Measurements from ENCODE around the gene GSE1. TPM values are rescaled to one million over a fixed set of nuclear protein-coding genes. Genes with fewer than 3 reads are reported as not detected.

The GSE1 gene
- total and polyA plus RNA-seq, 9 of the 15 experiments (the other 6 are each of a cell fraction or from before 2014, with no cell fraction given): 12.2 to 244 (median 57.9) TPM

DNA sequence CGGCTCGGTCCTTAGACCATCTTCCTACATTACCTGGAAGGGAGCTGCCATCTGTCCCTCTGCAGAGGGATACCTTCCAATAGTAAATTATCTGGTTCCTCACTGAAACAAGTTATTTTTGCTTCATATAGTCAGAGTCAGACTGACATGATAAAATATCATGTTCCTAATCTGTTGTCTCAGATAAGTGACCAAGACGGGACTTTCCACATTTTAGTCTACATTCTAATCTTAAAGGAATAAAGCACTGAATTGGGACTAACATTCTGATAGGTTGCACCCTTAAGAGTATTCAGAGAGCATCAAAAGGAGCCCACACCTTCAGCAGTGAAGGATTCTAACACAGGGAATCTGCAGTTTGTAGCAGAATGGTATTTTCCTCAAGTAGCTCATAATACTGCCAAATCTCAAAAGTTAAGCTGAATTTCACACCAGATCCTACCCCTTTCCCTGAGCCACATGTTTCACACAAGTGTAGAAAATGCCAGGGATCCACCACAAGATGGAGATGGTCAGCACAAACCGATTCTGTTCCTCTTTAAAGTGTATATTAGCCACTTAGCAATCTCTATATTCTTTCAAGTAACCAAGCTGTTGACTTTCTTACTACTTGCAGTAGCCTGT, 62.2 kb downstream of the GSE1 start (continued):
- TF ChIP-seq, protein P1, sequence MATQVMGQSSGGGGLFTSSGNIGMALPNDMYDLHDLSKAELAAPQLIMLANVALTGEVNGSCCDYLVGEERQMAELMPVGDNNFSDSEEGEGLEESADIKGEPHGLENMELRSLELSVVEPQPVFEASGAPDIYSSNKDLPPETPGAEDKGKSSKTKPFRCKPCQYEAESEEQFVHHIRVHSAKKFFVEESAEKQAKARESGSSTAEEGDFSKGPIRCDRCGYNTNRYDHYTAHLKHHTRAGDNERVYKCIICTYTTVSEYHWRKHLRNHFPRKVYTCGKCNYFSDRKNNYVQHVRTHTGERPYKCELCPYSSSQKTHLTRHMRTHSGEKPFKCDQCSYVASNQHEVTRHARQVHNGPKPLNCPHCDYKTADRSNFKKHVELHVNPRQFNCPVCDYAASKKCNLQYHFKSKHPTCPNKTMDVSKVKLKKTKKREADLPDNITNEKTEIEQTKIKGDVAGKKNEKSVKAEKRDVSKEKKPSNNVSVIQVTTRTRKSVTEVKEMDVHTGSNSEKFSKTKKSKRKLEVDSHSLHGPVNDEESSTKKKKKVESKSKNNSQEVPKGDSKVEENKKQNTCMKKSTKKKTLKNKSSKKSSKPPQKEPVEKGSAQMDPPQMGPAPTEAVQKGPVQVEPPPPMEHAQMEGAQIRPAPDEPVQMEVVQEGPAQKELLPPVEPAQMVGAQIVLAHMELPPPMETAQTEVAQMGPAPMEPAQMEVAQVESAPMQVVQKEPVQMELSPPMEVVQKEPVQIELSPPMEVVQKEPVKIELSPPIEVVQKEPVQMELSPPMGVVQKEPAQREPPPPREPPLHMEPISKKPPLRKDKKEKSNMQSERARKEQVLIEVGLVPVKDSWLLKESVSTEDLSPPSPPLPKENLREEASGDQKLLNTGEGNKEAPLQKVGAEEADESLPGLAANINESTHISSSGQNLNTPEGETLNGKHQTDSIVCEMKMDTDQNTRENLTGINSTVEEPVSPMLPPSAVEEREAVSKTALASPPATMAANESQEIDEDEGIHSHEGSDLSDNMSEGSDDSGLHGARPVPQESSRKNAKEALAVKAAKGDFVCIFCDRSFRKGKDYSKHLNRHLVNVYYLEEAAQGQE (IDR thresholded peaks at IDR 0.05; ENCODE audit: borderline replicate concordance): peak; percentile 20; the same call in 1 of the 2 replicates
- TF ChIP-seq, protein P1 (CRISPR knock-in tag; IDR thresholded peaks at IDR 0.05; ENCODE audit: low read depth): no peak
- TF ChIP-seq, protein P2, sequence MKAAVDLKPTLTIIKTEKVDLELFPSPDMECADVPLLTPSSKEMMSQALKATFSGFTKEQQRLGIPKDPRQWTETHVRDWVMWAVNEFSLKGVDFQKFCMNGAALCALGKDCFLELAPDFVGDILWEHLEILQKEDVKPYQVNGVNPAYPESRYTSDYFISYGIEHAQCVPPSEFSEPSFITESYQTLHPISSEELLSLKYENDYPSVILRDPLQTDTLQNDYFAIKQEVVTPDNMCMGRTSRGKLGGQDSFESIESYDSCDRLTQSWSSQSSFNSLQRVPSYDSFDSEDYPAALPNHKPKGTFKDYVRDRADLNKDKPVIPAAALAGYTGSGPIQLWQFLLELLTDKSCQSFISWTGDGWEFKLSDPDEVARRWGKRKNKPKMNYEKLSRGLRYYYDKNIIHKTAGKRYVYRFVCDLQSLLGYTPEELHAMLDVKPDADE (conservative IDR thresholded peaks at IDR 0.05; ENCODE audit: control insufficient read depth, low read depth, low read length): no peak
- TF ChIP-seq, protein P3, sequence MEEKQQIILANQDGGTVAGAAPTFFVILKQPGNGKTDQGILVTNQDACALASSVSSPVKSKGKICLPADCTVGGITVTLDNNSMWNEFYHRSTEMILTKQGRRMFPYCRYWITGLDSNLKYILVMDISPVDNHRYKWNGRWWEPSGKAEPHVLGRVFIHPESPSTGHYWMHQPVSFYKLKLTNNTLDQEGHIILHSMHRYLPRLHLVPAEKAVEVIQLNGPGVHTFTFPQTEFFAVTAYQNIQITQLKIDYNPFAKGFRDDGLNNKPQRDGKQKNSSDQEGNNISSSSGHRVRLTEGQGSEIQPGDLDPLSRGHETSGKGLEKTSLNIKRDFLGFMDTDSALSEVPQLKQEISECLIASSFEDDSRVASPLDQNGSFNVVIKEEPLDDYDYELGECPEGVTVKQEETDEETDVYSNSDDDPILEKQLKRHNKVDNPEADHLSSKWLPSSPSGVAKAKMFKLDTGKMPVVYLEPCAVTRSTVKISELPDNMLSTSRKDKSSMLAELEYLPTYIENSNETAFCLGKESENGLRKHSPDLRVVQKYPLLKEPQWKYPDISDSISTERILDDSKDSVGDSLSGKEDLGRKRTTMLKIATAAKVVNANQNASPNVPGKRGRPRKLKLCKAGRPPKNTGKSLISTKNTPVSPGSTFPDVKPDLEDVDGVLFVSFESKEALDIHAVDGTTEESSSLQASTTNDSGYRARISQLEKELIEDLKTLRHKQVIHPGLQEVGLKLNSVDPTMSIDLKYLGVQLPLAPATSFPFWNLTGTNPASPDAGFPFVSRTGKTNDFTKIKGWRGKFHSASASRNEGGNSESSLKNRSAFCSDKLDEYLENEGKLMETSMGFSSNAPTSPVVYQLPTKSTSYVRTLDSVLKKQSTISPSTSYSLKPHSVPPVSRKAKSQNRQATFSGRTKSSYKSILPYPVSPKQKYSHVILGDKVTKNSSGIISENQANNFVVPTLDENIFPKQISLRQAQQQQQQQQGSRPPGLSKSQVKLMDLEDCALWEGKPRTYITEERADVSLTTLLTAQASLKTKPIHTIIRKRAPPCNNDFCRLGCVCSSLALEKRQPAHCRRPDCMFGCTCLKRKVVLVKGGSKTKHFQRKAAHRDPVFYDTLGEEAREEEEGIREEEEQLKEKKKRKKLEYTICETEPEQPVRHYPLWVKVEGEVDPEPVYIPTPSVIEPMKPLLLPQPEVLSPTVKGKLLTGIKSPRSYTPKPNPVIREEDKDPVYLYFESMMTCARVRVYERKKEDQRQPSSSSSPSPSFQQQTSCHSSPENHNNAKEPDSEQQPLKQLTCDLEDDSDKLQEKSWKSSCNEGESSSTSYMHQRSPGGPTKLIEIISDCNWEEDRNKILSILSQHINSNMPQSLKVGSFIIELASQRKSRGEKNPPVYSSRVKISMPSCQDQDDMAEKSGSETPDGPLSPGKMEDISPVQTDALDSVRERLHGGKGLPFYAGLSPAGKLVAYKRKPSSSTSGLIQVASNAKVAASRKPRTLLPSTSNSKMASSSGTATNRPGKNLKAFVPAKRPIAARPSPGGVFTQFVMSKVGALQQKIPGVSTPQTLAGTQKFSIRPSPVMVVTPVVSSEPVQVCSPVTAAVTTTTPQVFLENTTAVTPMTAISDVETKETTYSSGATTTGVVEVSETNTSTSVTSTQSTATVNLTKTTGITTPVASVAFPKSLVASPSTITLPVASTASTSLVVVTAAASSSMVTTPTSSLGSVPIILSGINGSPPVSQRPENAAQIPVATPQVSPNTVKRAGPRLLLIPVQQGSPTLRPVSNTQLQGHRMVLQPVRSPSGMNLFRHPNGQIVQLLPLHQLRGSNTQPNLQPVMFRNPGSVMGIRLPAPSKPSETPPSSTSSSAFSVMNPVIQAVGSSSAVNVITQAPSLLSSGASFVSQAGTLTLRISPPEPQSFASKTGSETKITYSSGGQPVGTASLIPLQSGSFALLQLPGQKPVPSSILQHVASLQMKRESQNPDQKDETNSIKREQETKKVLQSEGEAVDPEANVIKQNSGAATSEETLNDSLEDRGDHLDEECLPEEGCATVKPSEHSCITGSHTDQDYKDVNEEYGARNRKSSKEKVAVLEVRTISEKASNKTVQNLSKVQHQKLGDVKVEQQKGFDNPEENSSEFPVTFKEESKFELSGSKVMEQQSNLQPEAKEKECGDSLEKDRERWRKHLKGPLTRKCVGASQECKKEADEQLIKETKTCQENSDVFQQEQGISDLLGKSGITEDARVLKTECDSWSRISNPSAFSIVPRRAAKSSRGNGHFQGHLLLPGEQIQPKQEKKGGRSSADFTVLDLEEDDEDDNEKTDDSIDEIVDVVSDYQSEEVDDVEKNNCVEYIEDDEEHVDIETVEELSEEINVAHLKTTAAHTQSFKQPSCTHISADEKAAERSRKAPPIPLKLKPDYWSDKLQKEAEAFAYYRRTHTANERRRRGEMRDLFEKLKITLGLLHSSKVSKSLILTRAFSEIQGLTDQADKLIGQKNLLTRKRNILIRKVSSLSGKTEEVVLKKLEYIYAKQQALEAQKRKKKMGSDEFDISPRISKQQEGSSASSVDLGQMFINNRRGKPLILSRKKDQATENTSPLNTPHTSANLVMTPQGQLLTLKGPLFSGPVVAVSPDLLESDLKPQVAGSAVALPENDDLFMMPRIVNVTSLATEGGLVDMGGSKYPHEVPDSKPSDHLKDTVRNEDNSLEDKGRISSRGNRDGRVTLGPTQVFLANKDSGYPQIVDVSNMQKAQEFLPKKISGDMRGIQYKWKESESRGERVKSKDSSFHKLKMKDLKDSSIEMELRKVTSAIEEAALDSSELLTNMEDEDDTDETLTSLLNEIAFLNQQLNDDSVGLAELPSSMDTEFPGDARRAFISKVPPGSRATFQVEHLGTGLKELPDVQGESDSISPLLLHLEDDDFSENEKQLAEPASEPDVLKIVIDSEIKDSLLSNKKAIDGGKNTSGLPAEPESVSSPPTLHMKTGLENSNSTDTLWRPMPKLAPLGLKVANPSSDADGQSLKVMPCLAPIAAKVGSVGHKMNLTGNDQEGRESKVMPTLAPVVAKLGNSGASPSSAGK (IDR thresholded peaks at IDR 0.05): peak; percentile 23; the same call in 1 of the 2 replicates
